Measurements from ENCODE around the gene COX6B1.
A peak's percentile ranks its signal among the peaks of the same experiment; 100 is the strongest.
"Not testable (repeated sequence)": the region's sequence is repeated elsewhere in the genome, so short reads cannot be mapped to it uniquely, and the experiment has no call there.

The COX6B1 gene, protein sequence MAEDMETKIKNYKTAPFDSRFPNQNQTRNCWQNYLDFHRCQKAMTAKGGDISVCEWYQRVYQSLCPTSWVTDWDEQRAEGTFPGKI

DNA sequence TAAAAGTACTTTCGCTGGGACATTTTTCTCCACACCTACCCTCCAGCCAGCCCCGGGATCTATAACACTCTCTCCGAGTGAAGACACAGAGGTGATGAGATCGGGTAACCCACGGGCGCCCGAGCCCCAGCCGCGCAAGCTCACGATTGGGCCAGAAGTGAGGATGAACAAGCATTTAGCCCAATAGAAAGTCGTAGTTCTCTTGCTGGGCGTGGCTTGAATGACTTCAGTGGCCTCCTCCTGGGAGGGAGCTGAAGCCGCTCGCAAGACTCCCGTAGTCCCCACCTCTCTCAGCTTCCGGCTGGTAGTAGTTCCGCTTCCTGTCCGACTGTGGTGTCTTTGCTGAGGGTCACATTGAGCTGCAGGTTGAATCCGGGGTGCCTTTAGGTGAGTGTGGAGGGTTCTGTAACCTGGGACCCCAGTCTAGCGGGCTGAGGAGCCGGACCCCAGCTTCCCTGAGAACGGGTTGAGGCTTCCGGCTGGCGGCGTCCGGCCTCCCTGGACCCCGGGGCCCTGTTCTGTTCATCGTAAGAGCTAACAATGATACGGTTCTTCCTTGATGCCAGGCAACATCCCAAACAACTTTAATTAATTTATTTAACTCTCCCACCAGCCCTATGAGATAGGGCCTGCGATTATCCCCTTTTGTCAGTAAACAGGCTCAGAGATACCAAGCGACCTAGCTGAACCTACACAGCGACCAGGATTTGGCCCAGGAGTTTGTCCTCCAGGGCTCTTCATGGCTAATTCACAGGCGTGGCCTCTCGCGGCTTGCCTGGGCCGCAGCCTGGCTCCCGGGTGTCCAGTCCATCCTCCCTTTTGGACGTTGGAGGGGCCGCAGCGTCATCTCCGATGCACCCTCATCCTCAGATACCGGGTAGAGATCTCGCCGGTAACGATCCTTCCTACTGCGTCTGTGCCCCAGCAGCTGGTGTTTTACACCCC lies at the start of gene COX6B1:
TSS of gene COX6B1 (plus strand) at position 307 of the 945 bp plus-strand sequence. CDS start 2,921 bp downstream, outside the sequence.
- DNase-seq (ENCODE audit: low read depth in 2 of 2): peak; percentile 87 to 88

- no peak for DNase-seq (ENCODE audit: low read depth in 2 of 2)
Measured at GRCh38 chr19:35601971-35602370, 46.2 kb upstream of the COX6B1 start.

DNA sequence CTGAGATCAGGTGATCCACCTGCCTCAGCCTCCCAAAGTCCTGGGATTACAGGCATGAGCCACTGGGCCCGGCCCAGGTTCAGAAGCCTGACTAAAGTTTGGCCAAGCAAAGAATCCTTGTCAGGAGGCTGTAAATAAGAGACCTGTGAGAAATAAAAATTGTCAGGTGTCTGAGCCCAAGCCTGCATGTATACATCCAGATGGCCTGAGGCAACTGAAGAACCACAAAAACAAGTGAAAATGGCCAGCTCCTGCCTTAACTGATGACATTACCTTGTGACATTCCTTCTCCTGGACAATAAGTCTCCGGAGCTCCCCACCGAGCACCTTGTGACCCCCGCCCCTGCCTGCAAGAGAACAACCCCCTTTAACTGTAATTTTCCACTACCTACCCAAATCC lies 43.7 kb upstream of the COX6B1 start:
- not testable (repeated sequence) for DNase-seq (ENCODE audit: low read depth in 2 of 2)

DNA sequence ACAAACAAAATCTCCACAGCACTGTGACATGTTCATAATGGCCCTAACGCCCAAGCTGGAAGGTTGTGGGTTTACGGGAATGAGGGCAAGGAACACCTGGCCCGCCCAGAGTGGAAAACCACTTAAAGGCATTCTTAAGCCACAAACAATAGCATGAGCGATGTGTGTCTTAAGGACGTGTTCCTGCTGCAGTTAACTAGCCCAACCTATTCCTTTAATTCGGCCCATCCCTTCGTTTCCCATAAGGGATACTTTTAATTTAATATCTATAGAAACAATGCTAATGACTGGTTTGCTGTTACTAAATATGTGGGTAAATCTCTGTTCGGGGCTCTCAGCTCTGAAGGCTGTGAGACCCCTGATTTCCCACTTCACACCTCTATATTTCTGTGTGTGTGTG lies 41.0 kb upstream of the COX6B1 start:
- not testable (repeated sequence) for DNase-seq (ENCODE audit: low read depth in 2 of 2)

- DNase-seq (ENCODE audit: low read depth in 2 of 2): no peak
Measured at GRCh38 chr19:35607661-35608060, 40.5 kb upstream of the COX6B1 start.

- no peak for DNase-seq (ENCODE audit: low read depth in 2 of 2)
Measured at GRCh38 chr19:35608251-35608650, 39.9 kb upstream of the COX6B1 start.

GRCh38 chr19:35609851-35610353 lies 38.2 kb upstream of the COX6B1 start:
- no peak for DNase-seq (ENCODE audit: low read depth in 2 of 2)

GRCh38 chr19:35612224-35612558 lies 35.9 kb upstream of the COX6B1 start:
- DNase-seq (ENCODE audit: low read depth in 2 of 2): no peak

GRCh38 chr19:35612559-35613321 lies 35.4 kb upstream of the COX6B1 start, which contains the start of gene HAUS5:
Gene HAUS5 (plus strand): TSS chr19:35612735. CDS start chr19:35612795, 60 bp downstream.
- peak; percentile 67 to 75 for DNase-seq (ENCODE audit: low read depth in 2 of 2)

- no peak for DNase-seq (ENCODE audit: low read depth in 2 of 2)
Measured at GRCh38 chr19:35613574-35613973, 34.5 kb upstream of the COX6B1 start.

DNA sequence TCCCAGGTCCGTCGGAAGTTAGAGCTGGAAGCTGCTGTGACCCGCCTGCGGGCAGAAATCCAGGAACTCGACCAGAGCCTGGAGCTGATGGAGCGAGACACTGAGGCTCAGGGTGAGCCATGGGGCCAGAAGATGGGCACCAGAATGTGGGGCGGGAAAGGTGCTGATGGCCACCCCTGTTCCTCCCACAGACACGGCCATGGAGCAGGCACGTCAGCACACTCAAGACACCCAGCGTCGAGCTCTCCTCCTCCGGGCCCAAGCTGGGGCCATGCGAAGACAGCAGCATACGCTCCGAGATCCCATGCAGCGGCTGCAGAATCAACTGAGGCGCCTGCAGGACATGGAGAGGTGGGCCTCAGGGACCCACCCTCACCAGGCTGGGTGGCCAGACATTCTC lies 33.1 kb upstream of the COX6B1 start:
- DNase-seq (ENCODE audit: low read depth in 2 of 2): no peak

DNA sequence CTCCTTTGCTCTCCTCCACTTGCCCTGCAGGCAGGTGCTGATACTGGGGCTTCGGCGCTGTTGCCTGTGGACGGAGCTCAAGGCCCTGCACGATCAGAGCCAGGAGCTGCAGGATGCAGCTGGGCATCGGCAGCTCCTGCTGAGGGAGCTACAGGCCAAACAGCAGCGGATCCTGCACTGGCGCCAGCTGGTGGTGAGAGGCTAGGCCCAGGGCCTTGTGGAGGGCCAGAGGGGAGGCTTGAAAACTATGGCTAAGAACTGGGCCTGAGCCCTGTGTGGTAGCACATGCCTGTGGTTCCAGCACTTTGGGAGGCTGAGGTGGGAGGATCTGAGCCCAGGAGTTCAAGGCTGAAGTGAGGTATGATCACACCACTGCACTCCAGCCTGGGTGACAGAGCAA lies 29.3 kb upstream of the COX6B1 start:
- DNase-seq (ENCODE audit: low read depth in 2 of 2): no peak

GRCh38 chr19:35619290-35619923 lies 28.7 kb upstream of the COX6B1 start:
- no peak for DNase-seq (ENCODE audit: low read depth in 2 of 2)

GRCh38 chr19:35620001-35620400 lies 28.1 kb upstream of the COX6B1 start:
- no peak for DNase-seq (ENCODE audit: low read depth in 2 of 2)

DNA sequence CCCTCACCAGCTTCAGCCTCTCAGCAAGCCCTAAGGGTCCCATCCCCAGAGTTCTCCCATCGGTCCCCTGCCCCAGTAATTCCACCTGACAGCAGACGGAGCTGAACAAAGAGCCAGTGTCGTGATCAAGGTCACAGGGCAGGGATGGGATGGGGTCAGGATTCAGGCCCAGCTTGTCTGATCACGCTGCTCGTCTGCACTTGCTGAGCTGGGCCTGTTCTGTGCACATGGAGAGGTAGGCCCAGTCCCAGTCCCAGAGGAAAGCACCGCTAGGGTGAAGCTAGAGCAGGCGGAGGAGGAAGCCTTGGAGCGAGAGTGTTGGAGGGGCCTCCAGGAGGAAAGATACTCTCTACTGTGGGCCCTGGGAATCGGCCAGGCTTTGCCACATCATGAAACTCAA lies 26.4 kb upstream of the COX6B1 start:
- DNase-seq (ENCODE audit: low read depth in 2 of 2): no peak

DNA sequence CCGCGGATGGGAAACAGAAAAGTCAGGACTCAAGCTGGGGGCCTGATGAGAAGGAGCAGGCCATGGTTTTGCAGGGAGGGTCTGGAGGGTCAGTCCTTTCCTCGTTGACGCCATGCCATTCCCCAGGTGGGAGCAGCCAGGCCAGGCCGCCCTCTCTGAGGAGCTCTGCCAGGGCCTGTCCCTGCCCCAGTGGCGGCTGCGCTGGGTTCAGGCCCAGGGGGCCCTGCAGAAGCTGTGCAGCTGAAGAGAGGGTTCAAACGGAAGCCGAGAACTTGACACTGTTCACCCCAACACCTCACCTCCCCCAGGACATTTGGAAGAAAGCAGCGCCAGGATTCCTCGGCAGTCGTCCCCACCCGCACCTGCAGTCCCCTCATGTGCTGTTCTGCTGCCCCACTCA lies 25.4 kb upstream of the COX6B1 start:
- no peak for DNase-seq (ENCODE audit: low read depth in 2 of 2)

DNA sequence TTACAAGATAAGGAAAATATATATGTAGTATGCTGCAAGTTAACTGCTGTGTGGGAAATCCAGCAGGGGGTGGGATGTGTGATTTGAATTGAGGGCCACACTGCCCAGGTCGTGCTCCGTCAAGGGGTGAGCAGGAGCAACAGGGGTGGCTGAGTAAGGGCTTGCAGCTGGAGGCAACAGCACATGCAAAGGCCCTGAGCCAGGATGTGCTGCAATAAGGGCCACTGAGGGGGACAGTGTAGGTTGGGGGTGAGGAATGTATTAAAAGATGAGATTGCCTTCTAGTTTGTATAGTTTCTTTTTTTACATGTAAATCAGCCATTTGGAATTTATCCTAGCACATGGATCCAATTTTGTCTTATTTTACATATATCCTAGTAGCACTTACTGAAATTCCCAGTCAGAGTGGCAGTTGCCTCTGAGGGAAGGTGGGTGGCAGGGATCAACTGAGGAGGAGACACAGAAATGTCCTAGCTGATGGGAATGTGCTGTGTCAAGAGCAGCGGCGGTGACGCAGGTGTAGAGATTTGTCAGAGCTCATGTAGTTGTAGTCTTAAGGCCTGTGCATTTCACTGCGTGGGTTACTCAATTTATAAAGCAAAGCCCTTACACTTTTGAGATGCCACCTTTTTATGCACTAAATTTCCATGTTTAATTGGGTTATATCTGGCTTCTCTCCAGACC lies 24.7 kb upstream of the COX6B1 start:
- DNase-seq (ENCODE audit: low read depth in 2 of 2): no peak

GRCh38 chr19:35628264-35628564 lies 19.9 kb upstream of the COX6B1 start:
- no peak for DNase-seq (ENCODE audit: low read depth in 2 of 2)

- DNase-seq (ENCODE audit: low read depth in 2 of 2): peak; percentile 98
Measured at GRCh38 chr19:35628565-35629331, 19.4 kb upstream of the COX6B1 start, which contains the start of gene RBM42. Gene RBM42 (plus strand): TSS chr19:35629036. CDS start chr19:35629154, 118 bp downstream.

GRCh38 chr19:35629332-35629633 lies 18.8 kb upstream of the COX6B1 start:
- DNase-seq (ENCODE audit: low read depth in 2 of 2): no peak

All from fibroblast of skin of left biceps (primary cell).